Activated T-cell treated with anti-CD3 and anti-CD28 coated beads for 4 hours (primary cell): ENCODE data around the gene GREB1L.
"Not testable (repeated sequence)": the region's sequence is repeated elsewhere in the genome, so short reads cannot be mapped to it uniquely, and the experiment has no call there.

Experiments used
- DNase-seq: peaks from one replicate; pipeline ENCODE4 v3.0.0-alpha.2; 2020

Gene GREB1L

DNA sequence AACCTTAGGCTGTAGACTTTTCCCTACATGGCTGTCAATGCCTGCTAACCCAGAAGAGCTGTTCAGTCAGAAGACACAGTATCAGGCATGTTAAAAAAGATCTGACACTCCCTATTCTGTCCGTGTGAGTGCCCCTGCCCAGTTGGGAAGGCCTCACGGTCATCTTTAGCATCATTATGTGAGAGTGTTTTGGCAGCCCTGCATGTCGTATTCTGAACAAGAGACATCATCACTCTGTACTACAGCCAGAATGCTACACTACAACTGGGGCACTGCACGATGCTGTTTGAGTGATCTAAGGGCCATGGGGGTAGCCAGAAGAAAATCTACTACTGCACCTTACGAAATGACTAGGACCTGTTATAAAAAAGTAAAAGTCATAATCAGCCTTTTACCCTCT is 67.2 kb downstream of the GREB1L start:
- DNase-seq = no peak

DNA sequence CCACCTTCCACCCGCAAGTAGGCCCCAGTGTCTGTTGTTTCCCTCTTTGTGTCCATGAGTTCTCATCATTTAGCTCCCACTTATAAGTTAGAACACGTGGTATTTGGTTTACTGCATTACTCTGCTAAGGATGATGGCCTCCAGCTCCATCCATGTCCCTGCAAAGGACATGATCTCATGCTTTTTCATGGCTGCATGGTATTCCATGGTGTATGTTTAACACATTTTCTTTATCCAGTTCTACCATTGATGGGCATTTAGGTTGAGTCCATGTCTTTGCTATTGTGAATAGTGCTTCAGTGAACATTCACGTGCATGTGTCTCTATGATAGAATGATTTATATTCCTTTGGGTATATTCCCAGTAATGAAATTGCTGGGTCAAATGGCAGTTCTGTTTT is 69.9 kb downstream of the GREB1L start:
- DNase-seq = not testable (repeated sequence)

DNA sequence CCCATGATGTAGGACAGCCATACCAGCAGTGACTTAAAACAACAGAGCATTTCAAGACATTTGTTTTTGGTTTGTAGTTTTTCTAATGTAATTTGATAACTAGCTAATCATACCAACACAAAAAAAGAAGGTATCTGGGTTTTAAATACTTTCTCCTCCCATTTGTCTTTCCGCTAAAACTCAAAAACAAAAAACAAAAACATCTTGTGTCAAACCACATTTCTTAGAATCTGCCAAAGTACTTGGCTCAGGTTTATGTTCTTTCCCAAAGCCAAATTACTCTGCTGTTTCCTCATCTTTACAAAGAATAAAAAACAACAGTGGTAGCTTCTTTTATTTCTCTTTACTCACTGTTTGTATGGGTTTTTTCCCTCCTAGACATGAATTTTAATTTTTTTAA is 71.5 kb downstream of the GREB1L start:
- DNase-seq = no peak

GRCh38 chr18:21314724-21315123 is 72.7 kb downstream of the GREB1L start:
- no peak for DNase-seq

GRCh38 chr18:21315126-21315525 is 73.1 kb downstream of the GREB1L start:
- not testable (repeated sequence) for DNase-seq

DNA sequence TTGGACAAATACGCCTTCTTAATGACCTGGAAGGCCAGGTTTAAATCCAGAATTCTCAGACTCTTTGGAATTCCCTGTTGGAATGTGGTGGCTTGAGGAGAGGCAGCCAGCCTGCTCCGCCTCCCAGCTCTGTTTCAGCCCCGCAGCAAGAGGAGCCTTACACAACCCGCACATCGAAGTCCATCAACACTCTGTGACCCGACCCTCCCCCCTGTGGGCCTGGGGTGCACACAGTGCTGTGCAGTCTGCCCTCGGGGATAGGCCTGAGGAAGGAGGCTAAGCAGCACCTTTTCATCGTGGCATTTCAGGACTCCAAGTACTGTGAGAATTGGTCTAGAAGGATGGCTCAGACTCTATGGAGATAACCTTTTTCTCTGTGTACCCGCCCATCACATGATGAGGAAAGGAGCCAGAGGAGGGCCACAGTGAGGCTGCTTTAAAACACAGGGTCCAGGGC is 73.7 kb downstream of the GREB1L start:
- no peak for DNase-seq

DNA sequence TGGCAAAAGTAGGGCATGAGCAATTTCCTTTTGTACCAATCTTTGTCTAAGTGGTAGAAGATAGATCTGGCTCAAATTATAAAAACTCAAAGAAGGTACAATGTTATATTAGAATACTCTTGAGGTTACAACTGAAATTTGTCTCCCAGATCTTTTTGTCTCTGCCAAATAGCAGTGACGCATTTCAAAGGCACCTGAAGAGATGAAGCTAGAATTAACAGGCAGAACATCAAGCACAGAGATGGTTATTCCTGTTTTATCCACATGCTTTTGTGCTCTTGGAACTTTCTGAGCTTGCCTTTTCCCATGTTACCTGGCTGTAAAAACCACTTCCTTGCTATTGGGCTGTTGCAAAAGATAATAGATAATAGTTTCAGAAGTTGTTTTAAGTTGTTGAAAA is 74.3 kb downstream of the GREB1L start:
- DNase-seq = no peak

DNA sequence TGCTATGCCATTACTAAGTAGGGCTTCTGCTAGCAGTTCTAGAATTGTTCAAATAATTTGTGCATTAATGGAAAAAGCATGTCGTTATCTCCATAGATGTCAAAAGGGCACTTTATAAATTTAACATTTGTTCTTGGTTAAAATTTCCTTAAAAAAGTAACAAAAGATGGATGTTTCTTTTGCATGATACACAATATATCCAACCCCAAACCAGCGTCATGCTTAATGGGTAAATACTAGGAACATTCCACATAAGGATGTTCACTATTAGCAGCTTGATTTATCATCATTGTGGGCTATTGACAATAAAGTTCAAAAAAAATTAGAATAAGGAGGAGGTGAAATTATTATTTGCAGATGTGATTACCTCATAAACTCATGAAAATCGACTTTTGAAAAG is 79.7 kb downstream of the GREB1L start:
- no peak for DNase-seq

- DNase-seq = no peak
These were observed 85.1 kb downstream of the GREB1L start for GRCh38 chr18:21327101-21327500.

GRCh38 chr18:21330122-21330701 is 88.2 kb downstream of the GREB1L start:
- no peak for DNase-seq

- no peak for DNase-seq
These were observed 89.0 kb downstream of the GREB1L start for GRCh38 chr18:21331065-21331464.

DNA sequence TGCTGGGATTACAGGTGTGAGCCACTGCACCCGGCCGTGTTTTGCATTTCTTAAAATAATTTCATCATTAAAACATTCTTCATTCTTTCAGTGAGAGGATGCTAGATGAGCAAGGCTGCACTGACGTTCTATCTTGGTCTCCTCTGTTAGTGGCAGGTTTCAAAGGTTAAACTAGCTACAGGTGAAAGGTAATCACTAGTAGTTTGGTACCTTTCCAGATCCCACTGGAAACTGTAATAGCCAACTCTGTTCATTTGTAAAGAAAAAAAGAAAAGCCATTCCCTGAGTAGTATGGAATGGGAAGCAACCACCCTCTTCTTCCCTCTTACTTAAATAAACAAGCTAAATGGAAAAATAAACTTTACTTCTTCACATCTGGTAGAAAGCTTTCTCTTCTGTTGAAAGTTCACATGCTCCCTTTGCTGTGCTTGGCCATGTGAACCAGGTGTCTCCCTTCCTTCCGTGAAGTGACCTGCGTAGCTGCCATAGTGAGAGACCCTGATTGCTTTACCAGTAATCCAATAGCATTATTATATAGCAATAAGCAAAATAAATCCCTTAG is 94.0 kb downstream of the GREB1L start:
- DNase-seq = no peak

DNA sequence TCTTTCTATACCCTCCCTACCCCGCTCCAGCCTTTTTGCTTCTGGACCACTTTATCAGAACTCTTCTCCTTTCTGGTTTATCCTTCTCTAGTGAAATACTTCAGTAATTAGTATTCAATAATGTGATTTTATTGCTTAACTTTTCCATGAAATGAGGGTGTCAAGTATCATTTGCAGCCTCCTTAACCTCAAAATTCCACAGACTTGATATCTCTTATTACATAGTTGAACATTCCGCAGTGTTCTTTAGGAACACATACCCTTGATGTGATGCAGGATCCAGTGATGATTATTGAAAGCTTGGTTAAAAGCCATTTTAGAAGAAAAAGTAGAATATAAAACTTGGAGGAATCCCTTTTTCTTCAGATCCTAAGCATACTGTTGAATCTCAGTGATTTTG is 94.8 kb downstream of the GREB1L start:
- no peak for DNase-seq

DNA sequence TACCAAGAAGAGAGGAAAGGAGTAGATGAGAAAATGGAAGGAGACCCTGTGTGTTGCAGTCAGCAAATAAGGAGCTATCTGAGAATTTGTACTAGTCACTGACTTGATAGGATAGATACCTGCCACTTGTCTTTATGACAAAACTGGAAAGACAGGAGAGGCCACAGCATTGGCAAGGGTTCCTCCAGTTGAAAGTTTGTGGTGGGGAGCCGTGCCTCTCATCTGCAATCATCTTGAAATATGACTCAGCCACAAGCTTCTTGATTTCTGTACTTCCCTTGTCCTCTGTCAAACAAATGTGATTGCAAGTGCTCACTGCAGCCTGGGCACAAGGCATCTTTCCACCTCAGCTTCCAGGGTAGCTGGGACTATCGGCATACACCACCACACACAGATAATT is 99.1 kb downstream of the GREB1L start:
- DNase-seq = no peak

GRCh38 chr18:21342372-21342771 is 100.3 kb downstream of the GREB1L start:
- DNase-seq = no peak

- DNase-seq = no peak
These were observed 102.8 kb downstream of the GREB1L start for GRCh38 chr18:21344860-21345259.

DNA sequence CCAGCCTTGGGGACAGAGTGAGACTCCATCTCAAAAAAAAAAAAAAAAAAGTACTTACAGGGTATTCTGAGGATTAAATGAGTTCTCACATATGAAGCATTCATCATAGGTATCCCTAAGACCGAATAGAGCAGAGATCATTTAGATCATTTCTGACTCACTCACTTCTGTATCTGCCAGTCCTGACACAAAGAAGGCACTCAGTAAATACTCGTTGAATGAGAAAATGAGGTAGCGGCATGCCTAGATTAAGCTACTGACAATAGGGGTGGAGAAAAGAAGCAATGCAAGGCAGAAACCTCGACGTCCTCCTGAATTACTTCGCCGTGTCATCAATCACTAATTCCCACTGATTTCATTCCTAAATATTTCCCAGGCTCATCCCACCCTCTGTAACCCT is 103.8 kb downstream of the GREB1L start:
- DNase-seq = no peak

GRCh38 chr18:21359746-21360145 is 117.7 kb downstream of the GREB1L start:
- no peak for DNase-seq

- DNase-seq = no peak
These were observed 119.4 kb downstream of the GREB1L start for GRCh38 chr18:21361307-21361880.

GRCh38 chr18:21362831-21363230 is 120.8 kb downstream of the GREB1L start:
- no peak for DNase-seq

DNA sequence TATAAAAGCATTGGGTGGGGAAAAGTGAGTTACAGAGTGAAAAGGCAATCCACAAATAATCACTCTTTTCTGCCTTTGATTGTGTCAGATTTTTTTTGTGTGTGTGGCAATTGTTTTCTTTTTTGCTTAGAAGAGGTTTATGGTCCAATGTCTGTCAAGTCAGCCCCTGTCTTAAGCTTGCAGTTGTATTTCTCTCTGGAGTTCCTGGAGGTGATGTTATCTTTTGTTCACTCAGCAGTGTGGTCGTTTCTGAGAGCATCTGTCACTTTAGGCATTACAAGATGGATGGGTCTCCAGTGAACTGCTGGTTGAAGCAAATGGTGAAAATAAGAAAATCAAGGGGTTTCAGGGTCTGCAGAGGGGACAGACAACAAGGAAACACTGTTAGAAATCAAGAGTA is 121.3 kb downstream of the GREB1L start:
- DNase-seq = no peak

- no peak for DNase-seq
These were observed 122.4 kb downstream of the GREB1L start for GRCh38 chr18:21364471-21364870.

GRCh38 chr18:21366896-21367295 is 124.9 kb downstream of the GREB1L start:
- no peak for DNase-seq

DNA sequence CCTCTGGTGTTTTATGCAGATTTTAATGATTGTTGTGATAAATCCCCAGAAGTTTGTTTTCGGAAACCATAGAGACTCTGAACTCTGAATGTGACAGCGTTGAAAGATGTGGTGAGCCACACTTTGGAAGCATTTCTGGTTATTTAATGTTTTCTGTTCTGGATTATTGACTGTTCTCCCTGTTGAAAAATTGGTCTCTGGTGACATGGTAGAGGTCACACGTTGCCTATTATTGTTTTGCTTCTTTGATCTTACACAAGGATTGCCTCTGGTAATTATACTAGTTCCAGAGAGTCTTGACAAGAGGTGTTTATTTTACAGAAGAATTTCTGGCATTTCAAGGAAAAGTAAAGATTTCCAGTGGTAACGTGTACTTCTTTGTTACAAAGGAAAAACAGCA is 127.1 kb downstream of the GREB1L start:
- DNase-seq = no peak

GRCh38 chr18:21369597-21369996 is 127.6 kb downstream of the GREB1L start:
- not testable (repeated sequence) for DNase-seq
